Right cardiac atrium (tissue), 5 donors: Measurements from ENCODE around the gene DGKI. TPM values are rescaled to one million over a fixed set of nuclear protein-coding genes. Genes with fewer than 3 reads are reported as not detected.

Source experiments
- ATAC-seq, 2 donors: fragments of 200-7000 bp; cut with Tn5 transposase; one replicate each; pipeline versions ENCODE4 v1.8.0 to v1.9.1; 2020; ENCODE audit warnings: moderate library complexity in 2 of 2, mild to moderate bottlenecking in 1 of 2
- DNase-seq, 3 donors: peaks; one replicate each; pipeline ENCODE4 v3.0.0-alpha.2; 2020
- H3K27ac ChIP-seq: one replicate; pipeline ENCODE4 v1.5.1; 2013; ENCODE audit warnings: mild to moderate bottlenecking, low read length, control low read depth, moderate library complexity
- H3K27me3 ChIP-seq: one replicate; pipeline ENCODE4 v1.6.1; 2013; ENCODE audit not compliant: control insufficient read depth, insufficient read depth
- H3K4me1 ChIP-seq: one replicate; pipeline ENCODE4 v1.6.1; 2013; ENCODE audit warnings: low read length; ENCODE audit not compliant: control insufficient read depth, insufficient read depth
- H3K4me3 ChIP-seq: one replicate; pipeline ENCODE4 v1.5.1; 2013; ENCODE audit warnings: low read length, control low read depth
- H3K9me3 ChIP-seq: one replicate; pipeline ENCODE4 v1.6.1; 2013; ENCODE audit warnings: low read length; ENCODE audit not compliant: control insufficient read depth
- WGBS: extraction: QIAGEN DNeasy Blood & Tissue Kit; methylation state at CpG from one replicate; pipeline ENCODE4 v1.1.7; 2013; 5-methylcytosine and 5-hydroxymethylcytosine counted together
- intact Hi-C, 4 donors: fragments of 100-400 bp; cut with DNase I; formaldehyde crosslinking; loops; one replicate each; pipeline versions ENCODE4 v1.11.0 to v1.14.0; 2022 to 2023
- polyA plus RNA-seq: library from polyadenylated mRNA; stranded (reverse); fragments of 200-250 nt; gene quantifications from one replicate; pipeline ENCODE4 v1.2.3, GENCODE V29; 2013
- total RNA-seq, 4 donors: library from RNA; stranded (reverse); fragmentation: NEBNext Ultra II Directional; extraction: Animal tissue kit (Norgen Biotek cat#: 25700); gene quantifications; one replicate each; pipeline ENCODE4 v1.2.1, GENCODE V29; 2021
- donor health status: healthy with polysubstance abuse.
- donor health status: DM: no; HTN: yes; CAD: no.
- donor health status: DM: no; HTN: no; CAD: no.
- donor health status: DM: no; HTN: yes; CAD: no; lungs with severe emphysema.
- donor health status: DM: yes; HTN: yes; CAD: no.

Gene DGKI
- total and polyA plus RNA-seq, 5 donors: 2.1 to 14.9 (median 7.7) TPM

- Histone ChIP-seq H3K27ac (no peak overlapping the region), H3K27me3 (no peaks in the 10 kb centered on the region), H3K4me3 (no peak overlapping the region), H3K9me3 (no peaks in the 10 kb centered on the region), H3K4me1 (no peaks in the 10 kb centered on the region)
- intact Hi-C loops: loop anchor here (5.0 to 10.0 kb wide), 3 partner anchors 423 to 1185 kb away; no protein-coding TSS in a partner anchor
- ATAC-seq (no peak), DNase-seq (no peak)
- WGBS: 75% methylated on average over 7 of the region's 7 CpGs
Observed at GRCh38 chr7:137590071-137590755, 256.6 kb downstream of the DGKI start.

DNA sequence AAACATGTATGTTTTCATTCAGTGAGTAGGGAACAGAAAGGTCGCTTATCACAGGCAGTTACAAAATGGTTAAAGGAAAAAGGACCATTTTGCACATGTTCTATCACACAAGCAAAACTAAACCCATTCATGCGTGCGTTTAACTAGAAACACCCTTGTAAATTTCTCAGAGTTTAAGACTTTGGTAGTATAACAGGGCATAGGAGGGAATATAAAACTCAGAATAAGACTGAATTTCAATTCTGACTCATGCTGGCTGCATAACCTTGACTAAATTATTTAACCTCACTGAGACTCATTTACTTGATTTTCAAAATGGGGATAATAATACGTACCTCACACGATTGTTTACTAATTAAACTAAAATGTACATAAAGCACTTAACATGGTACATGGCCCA is 259.4 kb downstream of the DGKI start:
- ATAC-seq (no peak), DNase-seq (no peak)
- WGBS: 82% methylated on average over 5 of the region's 5 CpGs
- H3K9me3 ChIP-seq: no peaks in the 10 kb centered on the region
- H3K4me3 ChIP-seq: no peak overlapping the region
- H3K27me3 ChIP-seq: no peaks in the 10 kb centered on the region
- intact Hi-C loops: no loop called here
- no peaks in the 10 kb centered on the region for H3K4me1 ChIP-seq
- no peak overlapping the region for H3K27ac ChIP-seq

DNA sequence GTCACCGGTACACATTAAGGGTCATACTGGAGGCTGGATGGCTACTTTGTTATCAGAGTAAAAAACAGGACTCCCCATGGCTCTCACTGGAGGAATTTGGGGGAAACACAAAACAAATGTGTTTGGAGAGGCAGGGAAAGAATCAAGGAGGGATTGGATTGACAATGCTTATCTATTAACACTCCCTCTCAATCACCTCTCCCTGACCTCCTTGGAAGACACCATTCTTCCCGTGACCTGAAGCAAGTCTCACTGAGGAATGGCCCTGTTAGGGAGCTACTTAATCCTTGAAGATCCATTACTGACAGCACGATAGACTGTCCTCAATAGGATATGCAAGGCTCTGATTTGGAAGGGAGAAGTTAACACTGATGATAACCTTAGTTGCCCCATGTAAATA is 261.2 kb downstream of the DGKI start:
- no peak for ATAC-seq
- Histone ChIP-seq H3K27me3 (no peaks in the 10 kb centered on the region), H3K27ac (no peak overlapping the region), H3K4me3 (no peak overlapping the region), H3K9me3 (no peaks in the 10 kb centered on the region), H3K4me1 (no peaks in the 10 kb centered on the region)
- intact Hi-C loops: no loop called here
- 78% methylated on average over 3 of the region's 3 CpGs for WGBS
- DNase-seq: no peak

DNA sequence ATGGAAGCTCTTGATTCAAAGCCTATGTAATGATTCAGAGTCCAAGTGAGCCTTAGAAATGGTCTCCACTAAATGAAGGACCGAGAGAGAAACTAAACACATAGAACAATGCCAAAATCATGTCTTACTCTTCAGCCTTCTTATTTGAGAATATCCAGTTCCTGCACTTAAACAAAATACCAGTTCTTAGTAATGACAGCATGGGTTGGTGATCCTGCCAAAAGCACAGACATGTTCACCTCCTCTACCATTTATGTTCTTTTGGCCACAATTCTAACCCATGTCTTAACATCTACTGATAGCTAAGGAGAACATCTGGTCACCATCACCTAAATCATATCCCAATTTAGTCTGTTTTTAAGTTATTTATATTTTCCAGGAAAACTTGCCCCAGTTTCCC is 263.6 kb downstream of the DGKI start:
- intact Hi-C loops: no loop called here
- 80% methylated on average over 1 of the region's 1 CpG for WGBS
- no peak for ATAC-seq

GRCh38 chr7:137579913-137580640 is 266.7 kb downstream of the DGKI start:
- Histone ChIP-seq H3K9me3 (no peaks in the 10 kb centered on the region), H3K27me3 (no peaks in the 10 kb centered on the region), H3K4me1 (no peaks in the 10 kb centered on the region), H3K4me3 (no peak overlapping the region), H3K27ac (no peak overlapping the region)
- WGBS: 63% methylated on average over 2 of the region's 2 CpGs
- ATAC-seq (peak in 1 of 2 donors; percentile 89), DNase-seq (no peak)
- intact Hi-C loops: no loop called here

More for the DNA sequence above, 263.6 kb downstream of the DGKI start:
- Histone ChIP-seq H3K9me3 (no peaks in the 10 kb centered on the region), H3K27me3 (no peaks in the 10 kb centered on the region), H3K27ac (no peak overlapping the region), H3K4me1 (no peaks in the 10 kb centered on the region), H3K4me3 (no peak overlapping the region)
- DNase-seq: no peak

DNA sequence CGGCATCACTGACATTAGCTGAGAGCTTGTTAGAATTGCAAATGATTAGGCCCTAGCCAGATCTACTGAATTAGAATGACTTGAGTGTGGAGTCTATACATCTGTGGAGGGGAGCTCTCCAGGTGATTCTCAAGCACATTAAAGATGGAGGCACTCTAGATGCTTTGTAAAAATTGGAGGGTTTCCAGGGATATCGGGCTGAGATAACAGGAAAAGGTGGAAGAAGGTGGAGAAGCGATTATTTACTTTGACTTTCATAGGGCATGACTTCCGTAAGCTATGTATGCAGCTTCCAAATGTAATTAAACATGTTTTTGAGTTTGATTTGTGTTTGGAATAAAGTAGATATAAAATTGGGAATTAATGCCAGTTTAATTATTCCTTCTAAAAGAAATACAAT is 268.2 kb downstream of the DGKI start:
- 81% methylated on average over 4 of the region's 4 CpGs for WGBS
- intact Hi-C loops: no loop called here
- H3K4me3 ChIP-seq: no peak overlapping the region
- H3K27ac ChIP-seq: no peak overlapping the region
- DNase-seq (no peak), ATAC-seq (no peak)
- H3K9me3 ChIP-seq: no peaks in the 10 kb centered on the region
- H3K27me3 ChIP-seq: no peaks in the 10 kb centered on the region
- H3K4me1 ChIP-seq: no peaks in the 10 kb centered on the region

- no peak for DNase-seq
- no peaks in the 10 kb centered on the region for H3K27me3 ChIP-seq
- no peak overlapping the region for H3K4me3 ChIP-seq
- intact Hi-C loops: no loop called here
- H3K4me1 ChIP-seq: no peaks in the 10 kb centered on the region
- H3K9me3 ChIP-seq: no peaks in the 10 kb centered on the region
- WGBS: 53% methylated on average over 1 of the region's 1 CpG
- H3K27ac ChIP-seq: no peak overlapping the region
- ATAC-seq: no peak
Observed at GRCh38 chr7:137577184-137577583, 269.6 kb downstream of the DGKI start.

DNA sequence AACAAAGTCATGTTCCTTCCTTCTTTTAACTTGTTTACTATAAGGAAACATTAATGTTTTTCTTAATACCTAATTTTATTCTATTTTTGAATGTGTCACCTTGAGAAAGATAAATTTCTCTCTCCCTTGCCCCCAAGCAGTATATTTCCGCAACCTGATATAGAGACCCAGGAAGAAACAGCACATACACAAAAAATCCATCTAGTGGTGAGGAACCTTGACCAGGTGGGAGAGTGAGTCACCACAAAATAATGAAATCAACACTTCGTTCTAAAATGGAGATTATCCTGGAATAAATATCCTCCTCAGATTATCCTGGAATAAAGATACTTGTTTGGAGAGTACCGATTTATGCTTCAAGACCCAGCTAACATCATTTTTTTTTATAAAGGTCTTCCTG is 270.3 kb downstream of the DGKI start:
- intact Hi-C loops: no loop called here
- WGBS: 93% methylated on average over 3 of the region's 3 CpGs
- Histone ChIP-seq H3K27ac (no peak overlapping the region), H3K9me3 (no peaks in the 10 kb centered on the region), H3K27me3 (no peaks in the 10 kb centered on the region), H3K4me3 (no peak overlapping the region), H3K4me1 (no peaks in the 10 kb centered on the region)
- ATAC-seq: no peak
- no peak for DNase-seq

GRCh38 chr7:137574812-137575211 is 272.0 kb downstream of the DGKI start:
- no peak for ATAC-seq
- DNase-seq: no peak
- no peak overlapping the region for H3K27ac ChIP-seq
- no peaks in the 10 kb centered on the region for H3K4me1 ChIP-seq
- no peaks in the 10 kb centered on the region for H3K27me3 ChIP-seq
- H3K9me3 ChIP-seq: no peaks in the 10 kb centered on the region
- intact Hi-C loops: no loop called here
- H3K4me3 ChIP-seq: no peak overlapping the region

GRCh38 chr7:137572056-137572784 is 274.6 kb downstream of the DGKI start:
- ATAC-seq: no peak
- WGBS: 61% methylated on average over 5 of the region's 5 CpGs
- Histone ChIP-seq H3K4me3 (no peak overlapping the region), H3K27me3 (no peaks in the 10 kb centered on the region), H3K9me3 (no peaks in the 10 kb centered on the region), H3K4me1 (no peaks in the 10 kb centered on the region), H3K27ac (no peak overlapping the region)
- intact Hi-C loops: no loop called here
- DNase-seq: no peak

- no peak overlapping the region for H3K27ac ChIP-seq
- ATAC-seq (no peak), DNase-seq (no peak)
- no peaks in the 10 kb centered on the region for H3K27me3 ChIP-seq
- intact Hi-C loops: no loop called here
- no peaks in the 10 kb centered on the region for H3K9me3 ChIP-seq
- no peaks in the 10 kb centered on the region for H3K4me1 ChIP-seq
- H3K4me3 ChIP-seq: no peak overlapping the region
- 68% methylated on average over 11 of the region's 11 CpGs for WGBS
Observed at GRCh38 chr7:137564677-137565076, 282.1 kb downstream of the DGKI start.
